Fibroblast of lung (primary cell): ENCODE measurements around the gene UTP4. TPM values are rescaled to one million over a fixed set of nuclear protein-coding genes. Genes with fewer than 3 reads are reported as not detected.

ENCODE experiments used
- DNase-seq, 2 donors: peaks; one replicate each; pipeline versions ENCODE4 v3.0.0 to v3.0.0-alpha.2; 2010; ENCODE audit warnings: low read depth in 2 of 2
- H2AFZ ChIP-seq: 2 replicates; pipeline ENCODE4 v1.5.1; 2012; ENCODE audit warnings: low read length, control low read depth, inconsistent platforms
- H3K27ac ChIP-seq: 2 replicates; pipeline ENCODE4 v1.5.1; 2011; ENCODE audit warnings: low read length, control low read depth; ENCODE audit not compliant: insufficient read depth
- H3K27me3 ChIP-seq: 2 replicates; pipeline ENCODE4 v1.5.1; 2011; ENCODE audit warnings: mild to moderate bottlenecking, low read length; ENCODE audit not compliant: control insufficient read depth, insufficient read depth
- H3K36me3 ChIP-seq: 2 replicates; pipeline ENCODE4 v1.5.1; 2011; ENCODE audit warnings: low read length; ENCODE audit not compliant: control insufficient read depth, insufficient read depth
- H3K4me1 ChIP-seq: 2 replicates; pipeline ENCODE4 v1.5.1; 2011; ENCODE audit warnings: low read length; ENCODE audit not compliant: control insufficient read depth, insufficient read depth; ENCODE audit errors: extremely low read depth
- H3K4me2 ChIP-seq: 2 replicates; pipeline ENCODE4 v1.5.1; 2011; ENCODE audit warnings: low read length, control low read depth; ENCODE audit not compliant: insufficient read depth; ENCODE audit errors: extremely low read depth
- H3K4me3 ChIP-seq, 4 experiments: fragments of 200-600 bp in 1 of 4; sonication (generic) in 1 of 4; replicated peaks in 1 of 4; 2 replicates each; pipeline ENCODE4 v1.5.1; 2011 to 2016; ENCODE audit warnings: low read length in 4 of 4, low read depth in 3 of 4, mild to moderate bottlenecking in 3 of 4, control low read depth in 2 of 4, inconsistent platforms in 1 of 4, mixed read lengths in 1 of 4; ENCODE audit not compliant: insufficient read depth in 1 of 4; ENCODE audit errors: control extremely low read depth in 1 of 4
- H3K79me2 ChIP-seq: 2 replicates; pipeline ENCODE4 v1.5.1; 2012; ENCODE audit warnings: mild to moderate bottlenecking, low read length, inconsistent platforms; ENCODE audit not compliant: control insufficient read depth, insufficient read depth
- H3K9ac ChIP-seq: 2 replicates; pipeline ENCODE4 v1.5.1; 2011; ENCODE audit warnings: mild to moderate bottlenecking, low read length, control low read depth; ENCODE audit not compliant: insufficient read depth
- H3K9me3 ChIP-seq: 2 replicates; pipeline ENCODE4 v1.5.1; 2012; ENCODE audit warnings: low read depth, low read length; ENCODE audit not compliant: control insufficient read depth, insufficient read depth
- H4K20me1 ChIP-seq: 2 replicates; pipeline ENCODE4 v1.5.1; 2011; ENCODE audit warnings: low read length; ENCODE audit not compliant: control insufficient read depth, insufficient read depth; ENCODE audit errors: extremely low read depth
- CTCF ChIP-seq, 2 donors: IDR thresholded peaks in 1 of 2; conservative IDR thresholded peaks in 1 of 2; 1 replicate in 1 of 2; 2 replicates in 1 of 2; pipeline ENCODE4 v1.5.1; 2011 to 2012; ENCODE audit warnings: low read length in 2 of 2, control low read depth in 1 of 2, inconsistent platforms in 1 of 2, low read depth in 1 of 2, mild to moderate bottlenecking in 1 of 2
- EZH2 ChIP-seq: IDR thresholded peaks from 2 replicates; pipeline ENCODE4 v1.5.1; 2012; ENCODE audit warnings: low read length, control low read depth, mild to moderate bottlenecking; ENCODE audit errors: missing control alignments
- polyA minus RNA-seq: library from RNA; depleted of rRNA, polyadenylated mRNA; stranded (reverse); fragments of >200 nt; gene quantifications from 2 replicates; pipeline ENCODE4 v1.2.3, GENCODE V29; 2011; ENCODE audit warnings: low replicate concordance
- polyA plus RNA-seq, 2 donors: library from polyadenylated mRNA; depleted of rRNA in 1 of 2; stranded (reverse) in 1 of 2; unstranded in 1 of 2; fragments of >200 nt; gene quantifications; 2 replicates each; pipeline ENCODE4 v1.2.1, GENCODE V29; 2011 to 2012; ENCODE audit warnings: missing spikeins in 1 of 2
- total RNA-seq: library from RNA; depleted of rRNA; stranded (reverse); fragments of >200 nt; gene quantifications from 2 replicates; pipeline ENCODE4 v1.2.1, GENCODE V29; 2014

Gene UTP4
- total RNA-seq (14.4 and 14.9 TPM in 2 replicates), polyA plus RNA-seq (56.5 and 80.1 TPM in 2 replicates), polyA minus RNA-seq (79.6 and 176 TPM in 2 replicates)
- 31.8 and 48.3 TPM in 2 replicates for polyA plus RNA-seq (2012)

DNA sequence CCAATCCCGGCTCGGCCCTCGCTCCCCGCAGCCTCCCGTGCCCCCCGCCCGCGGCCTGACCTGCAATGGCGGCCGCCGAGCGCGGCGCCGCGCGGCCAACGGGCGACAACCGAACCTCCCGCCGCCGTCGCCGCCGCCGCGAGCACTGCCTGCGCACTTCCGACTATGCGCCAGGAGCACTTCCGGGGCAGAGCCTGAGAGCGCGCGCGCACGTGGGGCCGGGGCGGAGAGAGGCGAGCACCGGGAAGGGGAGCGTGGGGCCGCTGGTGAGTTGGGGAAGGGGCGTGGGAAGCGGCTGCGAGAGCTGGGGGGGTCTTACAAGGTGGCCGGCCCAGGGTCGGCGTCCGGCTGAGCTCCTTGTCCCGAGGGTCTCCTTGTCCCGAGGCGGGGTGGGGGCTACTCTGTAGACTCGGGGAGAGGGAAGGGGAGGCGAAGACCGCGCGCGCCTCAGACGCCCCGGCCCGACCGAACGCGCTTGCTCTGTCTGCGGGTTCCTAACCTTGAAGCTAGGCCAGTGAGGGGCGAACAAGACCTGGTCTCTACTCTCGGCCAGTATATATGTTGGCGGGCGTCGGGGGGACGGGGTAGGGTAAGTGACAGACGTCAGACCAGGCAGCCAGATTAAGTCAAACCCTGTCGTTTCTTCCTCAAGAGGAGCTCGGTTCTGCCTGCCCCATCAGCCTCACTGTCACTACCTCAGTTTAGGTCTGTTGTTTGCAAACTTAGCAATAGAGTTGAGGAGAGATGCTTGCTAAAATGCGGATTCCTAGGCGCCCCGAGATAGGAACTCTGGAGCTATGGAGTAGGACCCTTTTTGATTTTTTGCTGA, at the start of gene UTP4, which contains the start of gene CHTF8:
Gene UTP4, plus strand, starts transcription at position 226 of the 829 bp plus-strand sequence. CDS start 811 bp downstream, outside the sequence.
Gene CHTF8, minus strand, starts transcription at position 165 of the 829 bp plus-strand sequence. CDS start 11,130 bp downstream, outside the sequence.
- Histone ChIP-seq H3K4me2 (peak within 1 kb of the TSS; percentile 84), H3K4me3 (peak within 1 kb of the TSS; percentile 84 to 99 (median 94)), H3K27ac (peak within 1 kb of the TSS; percentile 82), H2AFZ (peak within 1 kb of the TSS; percentile 11), H3K4me1 (peaks cover 2% of the 10 kb centered on the region), H3K36me3 (peaks cover 5% of the 10 kb centered on the region), H3K9ac (peak within 1 kb of the TSS; percentile 90), H3K79me2 (peaks cover 84% of the 10 kb centered on the region), H4K20me1 (no peaks in the 10 kb centered on the region), H3K27me3 (no peaks in the 10 kb centered on the region), H3K9me3 (no peaks in the 10 kb centered on the region)
- peak; percentile 79 to 81 for DNase-seq
- TF ChIP-seq CTCF (conservative IDR thresholded peaks at IDR 0.05 in 1 of 2, IDR thresholded peaks at IDR 0.05 in 1 of 2; ENCODE audit: low read depth in 1 of 2, low read length in 2 of 2): no peak
- no peak for TF ChIP-seq EZH2

GRCh38 chr16:69083306-69083941, 49.0 kb upstream of the UTP4 start:
- no peak for TF ChIP-seq CTCF (conservative IDR thresholded peaks at IDR 0.05 in 1 of 2, IDR thresholded peaks at IDR 0.05 in 1 of 2; ENCODE audit: low read depth in 1 of 2, low read length in 2 of 2)
- TF ChIP-seq EZH2: no peak
- H3K27me3 ChIP-seq: no peaks in the 10 kb centered on the region
- DNase-seq: no peak

GRCh38 chr16:69084289-69084688, 48.2 kb upstream of the UTP4 start:
- Histone ChIP-seq H3K27me3 (no peaks in the 10 kb centered on the region), H2AFZ (no peak overlapping the region), H3K9me3 (no peaks in the 10 kb centered on the region), H3K4me1 (no peaks in the 10 kb centered on the region), H3K27ac (no peak overlapping the region), H3K9ac (no peak overlapping the region), H3K4me3 (no peak overlapping the region), H4K20me1 (no peaks in the 10 kb centered on the region), H3K4me2 (no peak overlapping the region), H3K79me2 (no peaks in the 10 kb centered on the region), H3K36me3 (no peaks in the 10 kb centered on the region)
- TF ChIP-seq CTCF (conservative IDR thresholded peaks at IDR 0.05 in 1 of 2, IDR thresholded peaks at IDR 0.05 in 1 of 2; ENCODE audit: low read depth in 1 of 2, low read length in 2 of 2): no peak
- no peak for TF ChIP-seq EZH2
- peak in 1 of 2 donors; percentile 79 for DNase-seq

More at GRCh38 chr16:69083306-69083941, 49.0 kb upstream of the UTP4 start:
- H3K79me2 ChIP-seq: no peaks in the 10 kb centered on the region
- H3K9me3 ChIP-seq: no peaks in the 10 kb centered on the region
- no peak overlapping the region for H3K9ac ChIP-seq
- no peak overlapping the region for H3K27ac ChIP-seq
- H3K36me3 ChIP-seq: no peaks in the 10 kb centered on the region
- H3K4me2 ChIP-seq: no peak overlapping the region
- H3K4me1 ChIP-seq: no peaks in the 10 kb centered on the region
- H3K4me3 ChIP-seq: no peak overlapping the region
- no peak overlapping the region for H2AFZ ChIP-seq
- H4K20me1 ChIP-seq: no peaks in the 10 kb centered on the region
